ENCODE measurements around the gene MEOX1. TPM values are rescaled to one million over a fixed set of nuclear protein-coding genes. Genes with fewer than 3 reads are reported as not detected.

The MEOX1 gene
- total RNA-seq, 1 experiment from 2014 or later: not detected

DNA sequence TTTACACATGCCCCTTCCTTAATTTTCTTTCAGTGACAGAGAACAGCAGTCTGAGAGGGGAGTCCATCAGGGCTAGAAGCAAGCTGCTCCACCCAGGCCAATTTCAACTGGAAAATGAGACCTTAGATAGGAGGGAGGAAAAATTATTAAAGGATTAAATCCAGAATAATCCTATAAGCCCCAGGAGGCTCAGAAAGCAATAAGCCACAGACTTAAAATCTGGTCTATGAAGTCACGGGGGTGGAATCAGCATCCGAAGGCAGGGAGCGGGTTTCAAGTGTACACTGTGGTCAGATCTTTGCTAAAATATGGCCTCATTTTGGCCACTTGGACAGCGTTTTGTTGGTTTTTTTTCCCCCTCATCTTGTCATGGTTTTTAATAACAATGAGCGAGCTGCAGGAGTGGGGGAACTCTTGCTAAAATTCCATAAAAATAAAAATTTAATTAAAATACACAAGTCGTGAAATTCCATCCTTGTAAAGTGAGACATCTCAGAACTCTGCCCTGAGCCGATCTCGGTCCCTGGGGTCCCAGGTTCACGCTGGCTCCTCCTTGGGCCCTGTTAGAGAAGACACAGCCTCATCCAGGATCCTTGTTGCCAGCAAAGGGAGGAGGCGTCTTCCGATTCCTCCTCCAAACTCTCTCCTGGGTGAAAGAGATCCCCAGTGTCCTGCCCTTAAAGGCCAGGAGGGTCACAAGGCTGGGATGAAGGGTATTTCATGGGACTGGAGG, 63.9 kb downstream of the MEOX1 start:
- no peak overlapping the region for H3K4me3 Mint-ChIP-seq
- Histone ChIP-seq H3K79me1 (ENCODE audit: insufficient read depth, low read depth, low read length, poor library complexity, severe bottlenecking) (no peaks in the 10 kb centered on the region), H3T11ph (ENCODE audit: low read length) (no peak overlapping the region), H3K18ac (ENCODE audit: insufficient read length, low read depth, low read length) (no peak overlapping the region), H4K8ac (replicated peaks; ENCODE audit: insufficient read length, low read depth, low read length) (no peak overlapping the region), H2BK15ac (ENCODE audit: low read depth, low read length) (no peak overlapping the region), H3K79me2 (ENCODE audit: insufficient read depth, low read length) (no peaks in the 10 kb centered on the region), H3K9me3 (ENCODE audit: control insufficient read depth, low read depth, low read length) (no peaks in the 10 kb centered on the region), H2BK5ac (ENCODE audit: insufficient read length, low read length) (no peak overlapping the region), H2BK12ac (ENCODE audit: insufficient read length, low read depth, low read length) (no peak overlapping the region), H2AFZ (ENCODE audit: low read length) (no peak overlapping the region), H3K14ac (ENCODE audit: insufficient read depth, low read length) (no peak overlapping the region), H3K27ac (ENCODE audit: insufficient read length, low read depth, low read length) (no peak overlapping the region), H2BK20ac (ENCODE audit: low read depth, low read length, poor library complexity, severe bottlenecking) (no peak overlapping the region), H3K56ac (ENCODE audit: insufficient read length, low read depth, low read length) (no peak overlapping the region), H4K20me1 (ENCODE audit: control insufficient read depth, insufficient read depth, insufficient read length) (no peaks in the 10 kb centered on the region), H3K9ac (ENCODE audit: extremely low read depth, insufficient read length, low read length) (no peak overlapping the region), H2BK120ac (ENCODE audit: low read depth, low read length, poor library complexity, severe bottlenecking) (no peak overlapping the region), H3K4me2 (ENCODE audit: insufficient read depth, insufficient read length, low read length) (no peak overlapping the region), H3K27me3 (ENCODE audit: insufficient read depth, low read length) (no peaks in the 10 kb centered on the region), H3K4ac (ENCODE audit: low read depth, low read length) (no peak overlapping the region), H2AK5ac (ENCODE audit: insufficient read length, low read length) (no peak overlapping the region), H4K91ac (ENCODE audit: insufficient read length, low read depth, low read length) (no peak overlapping the region), H4K5ac (ENCODE audit: insufficient read length, low read depth, low read length) (no peak overlapping the region), H3K23me2 (ENCODE audit: insufficient read length, low read depth, low read length, poor library complexity, severe bottlenecking) (no peaks in the 10 kb centered on the region), H3K23ac (ENCODE audit: insufficient read length, low read depth, low read length) (no peak overlapping the region), H3K4me1 (ENCODE audit: insufficient read depth, low read length) (no peaks in the 10 kb centered on the region)
- WGBS (ENCODE audit: extremely low coverage, insufficient read length, low lambda C conversion rate): no CpG with 5 or more reads among the region's 11 CpGs
- no peak for TF ChIP-seq CTCF (conservative IDR thresholded peaks at IDR 0.05)
- no peaks in the 10 kb centered on the region; a peak in 2 of 7 replicates for H3K36me3 Mint-ChIP-seq (ENCODE audit: insufficient read depth in 1 of 3, low read depth in 3 of 3)
- no peaks in the 10 kb centered on the region; the same call in none of the 2 replicates for H3K27me3 Mint-ChIP-seq (ENCODE audit: low read depth)
- H3K27ac Mint-ChIP-seq: no peak overlapping the region; a peak in 1 of 7 replicates
- DNase-seq: no peak
- H3K4me1 Mint-ChIP-seq: peaks cover 9 to 20% of the 10 kb centered on the region in 2 experiments
- peaks cover 0 to 2% of the 10 kb centered on the region in 2 experiments; a peak in 1 of 5 replicates for H3K9me3 Mint-ChIP-seq
